ENCODE data around the gene PKP2. TPM values are rescaled to one million over a fixed set of nuclear protein-coding genes. Genes with fewer than 3 reads are reported as not detected.
A peak's percentile ranks its signal among the peaks of the same experiment; 100 is the strongest.

The PKP2 gene
- total and polyA plus RNA-seq, 11 donors: 111 to 576 (median 368) TPM

DNA sequence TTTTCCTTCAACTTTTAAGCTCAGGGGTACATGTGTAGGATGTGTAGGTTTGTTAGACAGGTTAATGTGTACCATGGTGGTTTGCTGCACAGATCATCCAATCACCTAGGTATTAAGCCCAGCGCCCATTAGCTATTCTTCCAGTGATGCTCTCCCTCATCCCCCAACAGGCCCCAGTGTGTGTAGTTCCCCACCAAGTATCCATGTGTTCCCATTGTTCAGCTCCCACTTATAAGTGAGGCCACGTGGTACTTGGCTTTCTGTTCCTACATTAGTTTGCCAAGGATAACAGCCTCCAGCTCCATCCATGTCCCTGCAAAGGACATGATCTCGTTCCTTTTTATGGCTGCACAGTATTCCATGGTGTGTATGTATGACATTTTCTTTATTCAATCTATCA, 92.3 kb downstream of the PKP2 start:
- DNase-seq (no peak), ATAC-seq (peak in 3 of 4 donors; percentile 25 to 56 (median 36))
- Histone ChIP-seq H3K4me3 (no peak overlapping the region), H3K36me3 (peaks cover 0 to 45% (median 12%) of the 10 kb centered on the region in 9 donors), H3K27ac (no peak overlapping the region), H3K4me1 (peaks cover 0 to 25% (median 0%) of the 10 kb centered on the region in 12 donors), H3K27me3 (no peaks in the 10 kb centered on the region), H3K9me3 (peaks cover 0 to 12% (median 0%) of the 10 kb centered on the region in 12 donors)
- TF ChIP-seq, protein P1, sequence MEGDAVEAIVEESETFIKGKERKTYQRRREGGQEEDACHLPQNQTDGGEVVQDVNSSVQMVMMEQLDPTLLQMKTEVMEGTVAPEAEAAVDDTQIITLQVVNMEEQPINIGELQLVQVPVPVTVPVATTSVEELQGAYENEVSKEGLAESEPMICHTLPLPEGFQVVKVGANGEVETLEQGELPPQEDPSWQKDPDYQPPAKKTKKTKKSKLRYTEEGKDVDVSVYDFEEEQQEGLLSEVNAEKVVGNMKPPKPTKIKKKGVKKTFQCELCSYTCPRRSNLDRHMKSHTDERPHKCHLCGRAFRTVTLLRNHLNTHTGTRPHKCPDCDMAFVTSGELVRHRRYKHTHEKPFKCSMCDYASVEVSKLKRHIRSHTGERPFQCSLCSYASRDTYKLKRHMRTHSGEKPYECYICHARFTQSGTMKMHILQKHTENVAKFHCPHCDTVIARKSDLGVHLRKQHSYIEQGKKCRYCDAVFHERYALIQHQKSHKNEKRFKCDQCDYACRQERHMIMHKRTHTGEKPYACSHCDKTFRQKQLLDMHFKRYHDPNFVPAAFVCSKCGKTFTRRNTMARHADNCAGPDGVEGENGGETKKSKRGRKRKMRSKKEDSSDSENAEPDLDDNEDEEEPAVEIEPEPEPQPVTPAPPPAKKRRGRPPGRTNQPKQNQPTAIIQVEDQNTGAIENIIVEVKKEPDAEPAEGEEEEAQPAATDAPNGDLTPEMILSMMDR (IDR thresholded peaks at IDR 0.05): no peak
- no peak for TF ChIP-seq POLR2A (IDR thresholded peaks at IDR 0.05)
- intact Hi-C loops (cut with DNase I): loop anchor here in 2 of 10 donors (10.0 kb wide), 2 partner anchors 90 to 110 kb away; partner anchors contain the start of gene PKP2 (in 1 of the 2)
- 49 to 58% (median 53%) methylated on average over 3 of the region's 3 CpGs for WGBS, 4 donors

DNA sequence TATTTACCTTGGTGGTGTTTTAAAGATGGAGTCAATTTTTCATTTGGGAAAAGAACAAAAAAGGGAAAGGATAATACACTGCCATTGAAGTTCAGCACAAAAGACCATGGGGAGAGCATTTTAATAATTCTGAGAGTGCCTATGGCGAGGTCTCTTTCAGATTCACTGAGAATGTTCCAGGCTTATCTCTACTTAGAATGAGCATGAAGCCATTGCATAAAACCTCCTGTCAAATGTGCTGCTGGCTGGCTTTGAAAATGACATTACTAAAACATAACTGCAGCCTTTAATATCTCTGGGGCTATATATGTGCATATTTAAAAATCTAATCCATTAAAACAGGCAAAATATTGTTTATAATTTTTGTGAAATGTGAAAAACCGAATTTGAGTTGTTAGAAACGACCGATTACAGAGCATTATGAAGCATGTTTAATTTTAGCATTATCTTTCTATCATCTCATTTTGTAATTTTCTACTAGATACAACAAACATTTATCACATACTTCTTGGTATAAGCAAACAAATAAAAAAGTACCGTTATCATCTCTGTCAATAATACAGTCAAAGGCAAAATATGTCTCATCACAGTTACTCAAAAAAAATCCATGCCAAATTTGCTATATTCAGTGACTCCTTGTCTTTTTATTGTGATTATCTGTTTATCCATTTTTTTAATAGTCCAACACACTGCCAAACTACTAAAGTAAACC, 95.2 kb downstream of the PKP2 start:
- H3K36me3 ChIP-seq: peaks cover 0 to 34% (median 6%) of the 10 kb centered on the region in 9 donors
- peak overlapping the region in 5 of 12 donors; percentile 27 to 52 (median 45) for H3K27ac ChIP-seq

GRCh38 chr12:32794281-32794680, 102.3 kb downstream of the PKP2 start:
- TF ChIP-seq POLR2A (IDR thresholded peaks at IDR 0.05): no peak
- TF ChIP-seq, protein P1 (IDR thresholded peaks at IDR 0.05): no peak
- Histone ChIP-seq H3K9me3 (no peaks in the 10 kb centered on the region), H3K4me3 (no peak overlapping the region), H3K4me1 (peaks cover 0 to 15% (median 0%) of the 10 kb centered on the region in 12 donors), H3K27ac (peak overlapping the region in 3 of 12 donors; percentile 27 to 41 (median 29)), H3K27me3 (no peaks in the 10 kb centered on the region), H3K36me3 (peaks cover 0 to 59% (median 6%) of the 10 kb centered on the region in 9 donors)
- WGBS, 4 donors: 36 to 52% (median 46%) methylated on average over 4 of the region's 4 CpGs
- intact Hi-C loops (cut with DNase I): no loop called here
- peak; percentile 33 to 62 (median 43) for ATAC-seq
- no peak for DNase-seq

More for the DNA sequence above, 95.2 kb downstream of the PKP2 start:
- ATAC-seq (peak in 1 of 4 donors; percentile 20), DNase-seq (no peak)
- Histone ChIP-seq H3K9me3 (peaks cover 0 to 8% (median 0%) of the 10 kb centered on the region in 12 donors), H3K4me3 (no peak overlapping the region), H3K4me1 (peaks cover 0 to 13% (median 0%) of the 10 kb centered on the region in 12 donors), H3K27me3 (no peaks in the 10 kb centered on the region)
- WGBS, 4 donors: 58 to 69% (median 66%) methylated on average over 5 of the region's 5 CpGs
- no peak for TF ChIP-seq POLR2A (IDR thresholded peaks at IDR 0.05)
- TF ChIP-seq, protein P1 (IDR thresholded peaks at IDR 0.05): no peak
- intact Hi-C loops (cut with DNase I): loop anchor here in 2 of 10 donors (10.0 kb wide), 2 partner anchors 93 to 113 kb away; partner anchors contain the start of gene PKP2 (in 1 of the 2)

- H3K36me3 ChIP-seq: peaks cover 0 to 43% (median 5%) of the 10 kb centered on the region in 9 donors
- peaks cover 0 to 18% (median 0%) of the 10 kb centered on the region in 12 donors for H3K4me1 ChIP-seq
- intact Hi-C loops (cut with DNase I): loop anchor here in 1 of 10 donors (10.0 kb wide), 1 partner anchor 105 kb away; the partner anchor contains the start of gene PKP2
- TF ChIP-seq, protein P1 (IDR thresholded peaks at IDR 0.05): no peak
- TF ChIP-seq POLR2A (IDR thresholded peaks at IDR 0.05): no peak
- ATAC-seq: no peak
- H3K27ac ChIP-seq: no peak overlapping the region
- H3K27me3 ChIP-seq: no peaks in the 10 kb centered on the region
- DNase-seq: no peak
- WGBS, 4 donors: 30 to 46% (median 38%) methylated on average over 2 of the region's 2 CpGs
- no peaks in the 10 kb centered on the region for H3K9me3 ChIP-seq
- H3K4me3 ChIP-seq: no peak overlapping the region
These were observed 106.7 kb downstream of the PKP2 start for GRCh38 chr12:32789916-32790315.
